CD14-positive monocyte (primary cell): Measurements from ENCODE around the gene PPIP5K1. TPM values are rescaled to one million over a fixed set of nuclear protein-coding genes. Genes with fewer than 3 reads are reported as not detected.
"Not testable (repeated sequence)": the region's sequence is repeated elsewhere in the genome, so short reads cannot be mapped to it uniquely, and the experiment has no call there.

ENCODE experiments used
- DNase-seq, 3 donors: peaks; one replicate each; pipeline ENCODE4 v3.0.0-alpha.2; 2011 to 2022
- H2AFZ ChIP-seq: 2 replicates; pipeline ENCODE4 v1.6.0; 2012; ENCODE audit warnings: mild to moderate bottlenecking, low read depth, low read length, inconsistent platforms; ENCODE audit not compliant: insufficient read depth, poor library complexity, severe bottlenecking
- H3K27ac ChIP-seq, 2 donors: 1 replicate in 1 of 2; 2 replicates in 1 of 2; pipeline ENCODE4 v1.5.1; 2012 to 2013; ENCODE audit warnings: low read length in 2 of 2, control low read depth in 1 of 2, inconsistent platforms in 1 of 2, low read depth in 1 of 2, mild to moderate bottlenecking in 1 of 2
- H3K27me3 ChIP-seq, 2 donors: one replicate each; pipeline versions ENCODE4 v1.6.0 to v1.6.1; 2011 to 2013; ENCODE audit warnings: low read length in 2 of 2; ENCODE audit not compliant: control insufficient read depth in 2 of 2, insufficient read depth in 2 of 2
- H3K36me3 ChIP-seq, 2 donors: replicated peaks in 1 of 2; 1 replicate in 1 of 2; 2 replicates in 1 of 2; pipeline versions ENCODE4 v1.5.1 to v1.6.1; 2012 to 2013; ENCODE audit warnings: low read length in 2 of 2, control low read depth in 1 of 2, inconsistent platforms in 1 of 2, mild to moderate bottlenecking in 1 of 2; ENCODE audit not compliant: insufficient read depth in 2 of 2, control insufficient read depth in 1 of 2
- H3K4me1 ChIP-seq, 2 donors: 1 replicate in 1 of 2; 2 replicates in 1 of 2; pipeline versions ENCODE4 v1.5.1 to v1.6.1; 2012 to 2013; ENCODE audit warnings: low read length in 2 of 2, control low read depth in 1 of 2, inconsistent platforms in 1 of 2, mild to moderate bottlenecking in 1 of 2, moderate library complexity in 1 of 2; ENCODE audit not compliant: insufficient read depth in 2 of 2, control insufficient read depth in 1 of 2
- H3K4me2 ChIP-seq: replicated peaks from 2 replicates; pipeline ENCODE3; 2012; ENCODE audit warnings: low read length, moderate library complexity, mild to moderate bottlenecking; ENCODE audit not compliant: poor library complexity, severe bottlenecking; ENCODE audit errors: extremely low read depth
- H3K4me3 ChIP-seq, 3 experiments: fragments of 200-600 bp in 1 of 3; sonication (generic) in 1 of 3; replicated peaks in 1 of 3; 1 replicate in 2 of 3; 2 replicates in 1 of 3; pipeline ENCODE4 v1.5.1; 2011 to 2013; ENCODE audit warnings: low read length in 3 of 3, mild to moderate bottlenecking in 3 of 3, control low read depth in 2 of 3, low read depth in 2 of 3, inconsistent platforms in 1 of 3, moderate library complexity in 1 of 3
- H3K79me2 ChIP-seq: 2 replicates; pipeline ENCODE4 v1.6.0; 2012; ENCODE audit warnings: mild to moderate bottlenecking, control low read depth, inconsistent platforms, low read length, moderate library complexity; ENCODE audit not compliant: insufficient read depth
- H3K9ac ChIP-seq: 2 replicates; pipeline ENCODE4 v1.6.0; 2017; ENCODE audit warnings: low read length, mild to moderate bottlenecking; ENCODE audit not compliant: insufficient read depth, poor library complexity, severe bottlenecking
- H3K9me3 ChIP-seq, 2 donors: replicated peaks in 1 of 2; 1 replicate in 1 of 2; 2 replicates in 1 of 2; pipeline versions ENCODE4 v1.5.1 to v1.6.1; 2012 to 2013; ENCODE audit warnings: low read length in 2 of 2, control low read depth in 1 of 2; ENCODE audit not compliant: control insufficient read depth in 1 of 2, insufficient read depth in 1 of 2
- H4K20me1 ChIP-seq: 2 replicates; pipeline ENCODE4 v1.6.0; 2012; ENCODE audit warnings: mild to moderate bottlenecking, low read length, control low read depth, moderate library complexity; ENCODE audit not compliant: insufficient read depth
- H3K27ac Mint-ChIP-seq, 7 donors: one replicate each; pipeline ENCODE4 v1.8.0; 2020; ENCODE audit warnings: mild to moderate bottlenecking in 7 of 7, mixed read lengths in 7 of 7, moderate library complexity in 6 of 7, inconsistent platforms in 2 of 7
- H3K27me3 Mint-ChIP-seq, 3 donors: one replicate each; pipeline ENCODE4 v1.8.0; 2021 to 2022; ENCODE audit warnings: low read depth in 3 of 3, mild to moderate bottlenecking in 3 of 3, mixed read lengths in 3 of 3, moderate library complexity in 3 of 3, inconsistent platforms in 1 of 3
- H3K36me3 Mint-ChIP-seq, 2 donors: one replicate each; pipeline ENCODE4 v1.8.0; 2020; ENCODE audit warnings: mixed read lengths in 2 of 2, inconsistent platforms in 1 of 2, mild to moderate bottlenecking in 1 of 2
- H3K4me1 Mint-ChIP-seq: one replicate; pipeline ENCODE4 v1.8.0; 2020; ENCODE audit warnings: mild to moderate bottlenecking, mixed read lengths
- H3K4me3 Mint-ChIP-seq, 2 donors: one replicate each; pipeline ENCODE4 v1.8.0; 2020; ENCODE audit warnings: mild to moderate bottlenecking in 2 of 2, mixed read lengths in 2 of 2, moderate library complexity in 1 of 2
- H3K9me3 Mint-ChIP-seq, 7 donors: one replicate each; pipeline ENCODE4 v1.8.0; 2020 to 2022; ENCODE audit warnings: mixed read lengths in 7 of 7, mild to moderate bottlenecking in 6 of 7, moderate library complexity in 6 of 7, inconsistent platforms in 2 of 7
- WGBS: methylation state at CpG from one replicate; pipeline ENCODE4 v1.1.5; 2013; ENCODE audit warnings: missing lambda C conversion rate; ENCODE audit not compliant: insufficient coverage; 5-methylcytosine and 5-hydroxymethylcytosine counted together
- intact Hi-C, 2 donors: fragments of 100-400 bp; cut with micrococcal nuclease; formaldehyde crosslinking; loops; one replicate each; pipeline versions ENCODE4 v1.15.0 to v1.15.1; 2023
- polyA plus RNA-seq, 3 donors: library from polyadenylated mRNA; depleted of rRNA in 1 of 3; unstranded in 2 of 3; stranded (reverse) in 1 of 3; fragments of 300-500 nt in 2 of 3; fragments of >200 nt in 1 of 3; fragmentation: Illumina TruSeq in 2 of 3; gene quantifications; 1 replicate in 2 of 3; 2 replicates in 1 of 3; pipeline ENCODE4 v1.2.3, GENCODE V29; 2012 to 2021

PPIP5K1 gene
- polyA plus RNA-seq, 3 donors: 0.95 to 19.9 (median 2.0) TPM

DNA sequence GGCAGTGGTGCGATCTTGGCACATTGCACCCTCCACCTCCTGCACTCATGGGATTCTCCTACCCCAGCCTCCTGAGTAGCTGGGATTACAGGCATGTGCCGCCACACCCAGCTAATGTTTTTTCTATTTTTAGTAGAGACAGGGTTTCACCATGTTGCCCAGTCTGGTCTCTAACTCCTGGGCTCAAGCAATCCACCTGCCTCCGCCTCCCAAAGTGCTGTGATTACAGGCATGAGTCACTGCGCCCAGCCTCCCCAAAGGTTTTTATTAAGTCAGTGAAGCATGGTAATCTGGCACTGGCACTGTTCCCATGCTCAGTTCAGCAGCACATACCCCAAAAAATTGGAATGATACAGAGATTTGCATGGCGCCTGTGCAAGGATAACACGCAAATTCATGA lies 12.2 kb upstream of the PPIP5K1 start:
- WGBS: 100% methylated on average over 1 of the region's 6 CpGs
- H3K4me2 ChIP-seq, H3K4me1 Mint-ChIP-seq, intact Hi-C loops, DNase-seq, H3K27ac ChIP-seq, H3K4me1 ChIP-seq, H3K9ac ChIP-seq, H3K4me3 ChIP-seq, H2AFZ ChIP-seq, H3K27ac Mint-ChIP-seq, H3K9me3 ChIP-seq, H3K4me3 Mint-ChIP-seq, H4K20me1 ChIP-seq, H3K27me3 ChIP-seq, H3K9me3 Mint-ChIP-seq, H3K36me3 Mint-ChIP-seq, H3K36me3 ChIP-seq, H3K79me2 ChIP-seq: not testable (repeated sequence)
- peaks cover 2 to 18% (median 4%) of the 10 kb centered on the region in 3 donors for H3K27me3 Mint-ChIP-seq

GRCh38 chr15:43600200-43600599 lies 10.2 kb upstream of the PPIP5K1 start:
- H3K27me3 Mint-ChIP-seq: peaks cover 2 to 18% (median 9%) of the 10 kb centered on the region in 3 donors
- H3K9ac ChIP-seq, H3K4me3 Mint-ChIP-seq, DNase-seq, H3K4me2 ChIP-seq, intact Hi-C loops, H3K4me1 ChIP-seq, H3K27ac ChIP-seq, H3K4me1 Mint-ChIP-seq, H4K20me1 ChIP-seq, H3K79me2 ChIP-seq, H3K36me3 ChIP-seq, H3K36me3 Mint-ChIP-seq, H3K4me3 ChIP-seq, H3K9me3 ChIP-seq, H2AFZ ChIP-seq, H3K27ac Mint-ChIP-seq, H3K9me3 Mint-ChIP-seq, H3K27me3 ChIP-seq: not testable (repeated sequence)
- WGBS: no CpG with 5 or more reads among the region's 2 CpGs

DNA sequence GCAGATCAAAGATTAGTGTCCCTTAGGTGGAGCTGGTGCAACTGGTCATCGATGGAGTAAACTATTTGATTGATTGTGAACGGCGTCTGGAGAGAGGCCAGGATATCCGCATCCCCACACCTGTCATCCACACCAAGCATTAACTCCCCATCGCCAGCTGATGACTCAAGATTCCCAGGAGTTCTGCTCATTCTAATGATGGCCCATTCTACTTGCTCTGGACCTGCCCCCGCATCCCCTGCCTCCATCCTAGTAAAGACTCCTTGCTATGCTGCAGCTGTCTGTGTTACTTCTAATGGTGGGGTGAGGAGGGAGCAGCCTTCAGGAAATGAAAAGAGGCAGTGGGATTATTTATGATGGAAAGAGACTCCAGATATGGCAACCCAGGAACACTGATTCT lies 9.1 kb upstream of the PPIP5K1 start:
- H3K9ac ChIP-seq, H3K79me2 ChIP-seq, intact Hi-C loops, H3K27ac Mint-ChIP-seq, H2AFZ ChIP-seq, H3K4me3 Mint-ChIP-seq, H3K9me3 Mint-ChIP-seq, H4K20me1 ChIP-seq, H3K9me3 ChIP-seq, H3K36me3 ChIP-seq, H3K4me2 ChIP-seq, DNase-seq, H3K27ac ChIP-seq, H3K4me3 ChIP-seq, H3K36me3 Mint-ChIP-seq, H3K4me1 Mint-ChIP-seq, H3K27me3 ChIP-seq, H3K4me1 ChIP-seq: not testable (repeated sequence)
- WGBS: no CpG with 5 or more reads among the region's 6 CpGs
- H3K27me3 Mint-ChIP-seq: peaks cover 2 to 14% (median 9%) of the 10 kb centered on the region in 3 donors

DNA sequence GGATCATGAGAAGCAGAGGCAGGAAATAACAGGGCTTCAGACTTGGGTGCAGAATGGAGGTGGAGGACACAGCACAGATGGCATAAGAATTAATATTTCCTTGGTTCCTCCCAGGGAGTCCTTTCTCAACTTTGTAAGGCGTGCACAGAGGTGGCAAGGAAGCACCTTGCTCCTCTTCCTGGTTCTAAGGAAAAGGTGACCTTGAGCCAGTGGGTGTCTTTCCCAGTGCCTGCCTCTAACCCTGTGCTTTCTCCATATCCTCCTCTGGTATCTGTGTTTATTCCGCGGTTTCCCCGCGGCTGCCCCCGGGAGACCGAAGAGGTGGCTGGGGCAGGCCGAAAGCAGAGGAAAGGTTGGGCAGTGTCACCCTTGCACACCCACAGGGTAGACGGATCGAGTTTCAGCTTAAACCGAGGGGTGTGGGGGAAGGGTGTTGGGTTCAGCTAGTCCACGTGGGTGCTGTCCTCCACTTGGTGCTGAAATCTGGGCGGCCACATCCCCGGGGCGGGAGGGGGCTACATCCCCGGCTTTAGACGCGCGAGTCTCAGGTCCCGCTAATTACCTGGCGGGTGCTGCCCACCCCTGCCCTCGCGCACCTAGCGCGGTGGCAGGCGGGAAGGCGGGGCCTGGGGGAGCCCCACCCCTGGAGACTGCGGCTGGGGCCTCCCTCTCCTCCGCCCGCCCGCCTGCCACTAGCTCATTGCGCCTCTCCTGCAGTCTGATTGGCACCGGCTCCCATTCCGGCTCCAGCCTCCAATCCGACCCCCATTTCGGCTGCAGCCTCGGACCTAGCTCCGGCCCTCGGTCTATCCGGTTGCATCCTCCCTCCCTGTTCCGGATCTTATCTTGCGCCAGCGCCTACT lies 3.6 kb upstream of the PPIP5K1 start, which contains the start of gene CKMT1B:
Gene CKMT1B, plus strand, starts transcription at position 700 of the 863 bp plus-strand sequence. CDS start 192 bp downstream, outside the sequence.
- H3K9me3 ChIP-seq, H4K20me1 ChIP-seq, H3K4me1 ChIP-seq, H3K79me2 ChIP-seq, H3K9me3 Mint-ChIP-seq, H3K27me3 Mint-ChIP-seq, H3K4me3 Mint-ChIP-seq, H3K4me2 ChIP-seq, intact Hi-C loops, H3K4me3 ChIP-seq, H3K36me3 ChIP-seq, DNase-seq, H3K4me1 Mint-ChIP-seq, H2AFZ ChIP-seq, H3K27ac ChIP-seq, H3K27me3 ChIP-seq, H3K36me3 Mint-ChIP-seq, H3K27ac Mint-ChIP-seq, H3K9ac ChIP-seq: not testable (repeated sequence)
- no CpG with 5 or more reads among the region's 43 CpGs for WGBS
